Measurements from ENCODE around the gene NGF. TPM values are rescaled to one million over a fixed set of nuclear protein-coding genes. Genes with fewer than 3 reads are reported as not detected.

Gene NGF
- total RNA-seq, 3 donors from 2014 or later = 0.29 to 1.6 (median 0.39) TPM

DNA sequence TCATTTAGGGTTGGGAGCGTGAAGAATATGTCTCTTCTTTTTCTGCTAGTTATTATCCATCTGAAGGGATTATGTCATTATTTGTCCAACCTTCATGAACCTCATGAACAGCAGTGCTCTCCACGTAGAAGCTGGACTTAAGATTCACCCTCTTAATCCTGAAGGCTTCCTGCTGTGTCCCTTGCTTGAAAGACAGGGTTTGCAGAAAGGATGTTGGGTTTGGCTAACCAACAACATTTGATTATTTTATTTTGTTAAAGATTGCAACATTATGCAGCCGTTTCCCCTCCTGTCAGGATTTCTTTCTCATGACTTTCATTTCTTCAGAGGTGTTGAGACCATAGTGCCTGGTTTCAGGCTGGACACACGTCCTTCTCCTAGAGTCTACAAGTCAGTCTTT is 75.2 kb downstream of the NGF start:
- peaks cover 7% of the 10 kb centered on the region for H3K9me3 ChIP-seq
- H3K36me3 ChIP-seq (ENCODE audit: low read depth) = no peaks in the 10 kb centered on the region
- H3K4me1 ChIP-seq (ENCODE audit: low read depth) = no peaks in the 10 kb centered on the region
- intact Hi-C loops (cut with DNase I, micrococcal nuclease) = no loop called here
- TF ChIP-seq, protein P1, sequence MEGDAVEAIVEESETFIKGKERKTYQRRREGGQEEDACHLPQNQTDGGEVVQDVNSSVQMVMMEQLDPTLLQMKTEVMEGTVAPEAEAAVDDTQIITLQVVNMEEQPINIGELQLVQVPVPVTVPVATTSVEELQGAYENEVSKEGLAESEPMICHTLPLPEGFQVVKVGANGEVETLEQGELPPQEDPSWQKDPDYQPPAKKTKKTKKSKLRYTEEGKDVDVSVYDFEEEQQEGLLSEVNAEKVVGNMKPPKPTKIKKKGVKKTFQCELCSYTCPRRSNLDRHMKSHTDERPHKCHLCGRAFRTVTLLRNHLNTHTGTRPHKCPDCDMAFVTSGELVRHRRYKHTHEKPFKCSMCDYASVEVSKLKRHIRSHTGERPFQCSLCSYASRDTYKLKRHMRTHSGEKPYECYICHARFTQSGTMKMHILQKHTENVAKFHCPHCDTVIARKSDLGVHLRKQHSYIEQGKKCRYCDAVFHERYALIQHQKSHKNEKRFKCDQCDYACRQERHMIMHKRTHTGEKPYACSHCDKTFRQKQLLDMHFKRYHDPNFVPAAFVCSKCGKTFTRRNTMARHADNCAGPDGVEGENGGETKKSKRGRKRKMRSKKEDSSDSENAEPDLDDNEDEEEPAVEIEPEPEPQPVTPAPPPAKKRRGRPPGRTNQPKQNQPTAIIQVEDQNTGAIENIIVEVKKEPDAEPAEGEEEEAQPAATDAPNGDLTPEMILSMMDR (IDR thresholded peaks at IDR 0.05) = no peak
- ATAC-seq = no peak
- no peak for DNase-seq
- no peak overlapping the region for H3K4me3 ChIP-seq

DNA sequence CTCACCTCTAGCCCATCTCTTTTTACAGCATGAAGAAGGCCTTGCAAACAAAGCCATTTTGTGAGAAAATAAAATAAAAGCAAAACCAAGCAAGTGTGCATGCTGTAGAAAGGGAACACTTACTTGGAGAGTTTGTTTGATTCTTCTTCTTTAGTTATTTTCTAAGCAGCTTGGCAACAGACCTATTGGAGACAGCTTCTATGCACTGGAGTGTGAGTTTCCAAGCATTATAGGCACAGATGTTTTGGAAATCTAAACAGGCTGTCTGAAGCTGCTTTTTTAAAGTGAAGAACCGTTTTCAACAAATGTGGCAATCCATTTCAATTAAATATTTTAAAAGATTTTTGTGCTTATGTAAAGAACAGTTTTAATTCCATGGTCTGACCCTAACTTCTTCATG is 76.6 kb downstream of the NGF start:
- peaks cover 7% of the 10 kb centered on the region for H3K9me3 ChIP-seq
- DNase-seq (no peak), ATAC-seq (no peak)
- no peaks in the 10 kb centered on the region for H3K36me3 ChIP-seq (ENCODE audit: low read depth)
- no peak overlapping the region for H3K4me3 ChIP-seq
- intact Hi-C loops (cut with DNase I, micrococcal nuclease) = no loop called here
- no peaks in the 10 kb centered on the region for H3K4me1 ChIP-seq (ENCODE audit: low read depth)
- TF ChIP-seq, protein P1 (IDR thresholded peaks at IDR 0.05) = no peak

GRCh38 chr1:115258302-115258866 is 79.7 kb downstream of the NGF start:
- peaks cover 7% of the 10 kb centered on the region for H3K9me3 ChIP-seq
- TF ChIP-seq, protein P1 (IDR thresholded peaks at IDR 0.05) = no peak
- no peak for DNase-seq
- no peak for ATAC-seq
- no peaks in the 10 kb centered on the region for H3K36me3 ChIP-seq (ENCODE audit: low read depth)
- H3K4me3 ChIP-seq = no peak overlapping the region
- intact Hi-C loops (cut with DNase I, micrococcal nuclease) = no loop called here
- H3K4me1 ChIP-seq (ENCODE audit: low read depth) = no peaks in the 10 kb centered on the region

DNA sequence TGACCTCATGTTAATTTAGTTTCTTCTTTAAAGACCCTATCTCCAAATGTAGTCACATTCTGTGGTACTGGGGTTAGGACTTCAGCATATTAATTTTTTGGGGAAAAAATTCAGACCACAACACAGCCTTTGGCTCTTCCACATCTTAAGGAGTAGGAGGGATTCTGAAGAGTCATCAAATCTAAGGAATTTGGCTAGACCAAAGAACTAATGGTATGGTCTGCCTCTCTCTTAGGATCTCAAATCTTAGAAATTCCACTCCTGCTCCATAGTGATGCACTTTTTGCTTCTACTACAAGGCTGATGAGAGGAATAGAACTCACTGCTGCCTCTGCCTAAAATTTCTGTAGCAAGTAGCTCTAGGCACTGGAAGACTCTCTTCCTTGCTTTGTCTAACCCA is 80.5 kb downstream of the NGF start:
- Histone ChIP-seq H3K4me3 (no peak overlapping the region), H3K4me1 (ENCODE audit: low read depth) (no peaks in the 10 kb centered on the region), H3K36me3 (ENCODE audit: low read depth) (no peaks in the 10 kb centered on the region), H3K9me3 (peaks cover 7% of the 10 kb centered on the region)
- intact Hi-C loops (cut with DNase I, micrococcal nuclease) = no loop called here
- no peak for DNase-seq
- TF ChIP-seq, protein P1 (IDR thresholded peaks at IDR 0.05) = no peak
- no peak for ATAC-seq

- TF ChIP-seq, protein P1 (IDR thresholded peaks at IDR 0.05) = no peak
- intact Hi-C loops (cut with DNase I, micrococcal nuclease) = no loop called here
- Histone ChIP-seq H3K4me3 (no peak overlapping the region), H3K4me1 (ENCODE audit: low read depth) (no peaks in the 10 kb centered on the region), H3K9me3 (peaks cover 7% of the 10 kb centered on the region), H3K36me3 (ENCODE audit: low read depth) (no peaks in the 10 kb centered on the region)
- no peak for ATAC-seq
- DNase-seq = no peak
Observed at GRCh38 chr1:115255154-115255553, 82.9 kb downstream of the NGF start.

DNA sequence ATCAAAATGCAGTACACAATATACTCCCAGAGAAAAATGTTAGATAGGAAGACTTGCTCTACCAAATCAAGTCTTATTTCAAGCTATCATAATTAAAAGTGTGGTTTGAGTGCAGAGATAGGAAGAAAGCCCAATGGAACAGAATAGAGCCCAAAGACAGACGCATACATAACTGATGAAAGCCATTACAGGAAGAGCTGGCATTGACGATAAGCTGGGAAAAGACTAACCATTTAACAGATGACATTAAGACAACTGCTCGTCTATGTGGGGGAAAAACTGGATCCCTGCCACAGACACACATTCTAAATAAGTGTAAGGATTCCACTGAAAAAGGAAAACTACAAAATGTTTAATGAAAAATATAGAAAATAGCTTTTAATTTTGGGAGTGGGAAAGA is 85.5 kb downstream of the NGF start:
- DNase-seq (no peak), ATAC-seq (no peak)
- Histone ChIP-seq H3K4me1 (ENCODE audit: low read depth) (no peaks in the 10 kb centered on the region), H3K4me3 (no peak overlapping the region), H3K36me3 (ENCODE audit: low read depth) (no peaks in the 10 kb centered on the region), H3K9me3 (no peaks in the 10 kb centered on the region)
- TF ChIP-seq, protein P1 (IDR thresholded peaks at IDR 0.05) = no peak
- intact Hi-C loops (cut with DNase I, micrococcal nuclease) = no loop called here

Measured in mucosa of descending colon (tissue), 3 donors.